Endothelial cell of umbilical vein (primary cell): ENCODE measurements around the gene ANKH. TPM values are rescaled to one million over a fixed set of nuclear protein-coding genes. Genes with fewer than 3 reads are reported as not detected.

Experiments used
- BruUV-seq: library from RNA; stranded (reverse); fragments of 400-500 nt; replicated peaks from 2 replicates; lab custom pipeline; 2021; lab: Mats Ljungman, UMichigan
- CTCF ChIA-PET: fragments of 300-600, 350-600 bp; sonication (Branson Sonifier 250); formaldehyde crosslinking; loops from one replicate; lab custom pipeline; 2021; ENCODE audit warnings: antibody characterized with exemption, inconsistent platforms; lab: Charles Lee
- POLR2A ChIA-PET: fragments of 300-600, 350-600 bp; sonication (Branson Sonifier 250); formaldehyde crosslinking; loops from one replicate; lab custom pipeline; 2021; ENCODE audit warnings: antibody characterized with exemption, inconsistent platforms; lab: Charles Lee
- DNase-seq: peaks from one replicate; pipeline ENCODE4 v3.0.0-alpha.2; 2011; ENCODE audit warnings: low read depth, low spot score
- FAIRE-seq: peaks from 2 replicates; lab custom pipeline; 2011; peaks lifted over from hg19 to GRCh38; lab: Jason Lieb, UNC
- H2AFZ ChIP-seq: 2 replicates; pipeline ENCODE4 v1.6.0; 2012; ENCODE audit warnings: low read depth, low read length, control low read depth, inconsistent platforms
- H3K27ac ChIP-seq: 2 replicates; pipeline ENCODE4 v1.5.1; 2011; ENCODE audit warnings: low read depth, mild to moderate bottlenecking, control low read depth, low read length, moderate library complexity; ENCODE audit not compliant: insufficient read depth
- H3K27me3 ChIP-seq, 2 experiments: 2 replicates each; pipeline versions ENCODE4 v1.6.0 to v1.6.1; 2011; ENCODE audit warnings: low read length in 2 of 2, mixed read lengths in 1 of 2; ENCODE audit not compliant: control insufficient read depth in 2 of 2, insufficient read depth in 2 of 2
- H3K36me3 ChIP-seq, 2 experiments: 2 replicates in 1 of 2; 3 replicates in 1 of 2; pipeline ENCODE4 v1.5.1; 2011; ENCODE audit warnings: low read length in 2 of 2, mild to moderate bottlenecking in 1 of 2, moderate library complexity in 1 of 2; ENCODE audit not compliant: control insufficient read depth in 2 of 2, insufficient read depth in 2 of 2; ENCODE audit errors: extremely low read depth in 1 of 2
- H3K4me1 ChIP-seq: 3 replicates; pipeline ENCODE4 v1.5.1; 2011; ENCODE audit warnings: mild to moderate bottlenecking, low read length; ENCODE audit not compliant: control insufficient read depth, insufficient read depth; ENCODE audit errors: extremely low read depth
- H3K4me2 ChIP-seq: 2 replicates; pipeline ENCODE4 v1.6.1; 2011; ENCODE audit warnings: low read length, control low read depth, mixed read lengths; ENCODE audit not compliant: insufficient read depth
- H3K4me3 ChIP-seq, 3 experiments: fragments of 200-600 bp in 1 of 3; sonication (generic), shearing (Covaris generic) in 1 of 3; replicated peaks in 1 of 3; 2 replicates each; pipeline ENCODE4 v1.5.1; 2011 to 2016; ENCODE audit warnings: control low read depth in 3 of 3, low read length in 3 of 3, mild to moderate bottlenecking in 2 of 3, inconsistent platforms in 1 of 3, low read depth in 1 of 3, moderate library complexity in 1 of 3; ENCODE audit not compliant: insufficient read depth in 1 of 3
- H3K79me2 ChIP-seq: 2 replicates; pipeline ENCODE4 v1.6.0; 2012; ENCODE audit warnings: low read length, inconsistent platforms; ENCODE audit not compliant: control insufficient read depth, insufficient read depth
- H3K9ac ChIP-seq: replicated peaks from 2 replicates; pipeline ENCODE3; 2011; ENCODE audit warnings: low read length, control low read depth; ENCODE audit not compliant: insufficient read depth; ENCODE audit errors: extremely low read depth
- H3K9me1 ChIP-seq: replicated peaks from 3 replicates; pipeline ENCODE4 v1.6.0; 2011; ENCODE audit warnings: mild to moderate bottlenecking, low read length; ENCODE audit not compliant: control insufficient read depth, insufficient read depth; ENCODE audit errors: extremely low read depth
- H3K9me3 ChIP-seq: replicated peaks from 2 replicates; pipeline ENCODE4 v1.5.1; 2012; ENCODE audit warnings: low read length, inconsistent platforms; ENCODE audit not compliant: control insufficient read depth, insufficient read depth
- H4K20me1 ChIP-seq: replicated peaks from 2 replicates; pipeline ENCODE3; 2011; ENCODE audit warnings: mild to moderate bottlenecking, low read length; ENCODE audit not compliant: control insufficient read depth, insufficient read depth; ENCODE audit errors: extremely low read depth
- EZH2 ChIP-seq: IDR thresholded peaks from 2 replicates; pipeline ENCODE4 v1.6.1; 2012; ENCODE audit warnings: borderline replicate concordance, low read depth, mild to moderate bottlenecking, moderate library complexity, low read length, inconsistent platforms; ENCODE audit not compliant: severe bottlenecking
- FOS ChIP-seq: IDR thresholded peaks from 2 replicates; pipeline ENCODE4 v1.6.1; 2011; ENCODE audit warnings: mild to moderate bottlenecking, low read length, moderate library complexity, borderline replicate concordance; ENCODE audit not compliant: insufficient read depth
- GATA2 ChIP-seq: IDR thresholded peaks from 2 replicates; pipeline ENCODE4 v1.7.0; 2011; ENCODE audit warnings: low read depth, mild to moderate bottlenecking, moderate library complexity, mixed read lengths, low read length; ENCODE audit not compliant: insufficient read length, insufficient read depth
- JUN ChIP-seq: IDR thresholded peaks from 2 replicates; pipeline ENCODE4 v1.6.1; 2011; ENCODE audit warnings: borderline replicate concordance, low read depth; ENCODE audit not compliant: insufficient read length, insufficient read depth
- MYC ChIP-seq: IDR thresholded peaks from one replicate; pipeline ENCODE4 v1.6.1; 2011; ENCODE audit warnings: mild to moderate bottlenecking, low read depth, low read length
- POLR2A ChIP-seq: IDR thresholded peaks from 2 replicates; pipeline ENCODE4 v1.6.1; 2012; ENCODE audit warnings: low read depth, mild to moderate bottlenecking, control low read depth, low read length
- POLR2AphosphoS5 ChIP-seq: IDR thresholded peaks from 2 replicates; pipeline ENCODE4 v1.6.1; 2012; ENCODE audit warnings: low read depth, mild to moderate bottlenecking, control low read depth, low read length, moderate library complexity; ENCODE audit not compliant: insufficient read depth
- dilution Hi-C: fragments of 300-500 bp; cut with MboI; formaldehyde crosslinking; loops from one replicate; pipeline ENCODE4 v1.15.0; 2019; ENCODE audit warnings: low sequenced_read_pairs; ENCODE audit not compliant: extremely low pct_ligation_motif_present
- intact Hi-C: fragments of 100-400 bp; cut with micrococcal nuclease; formaldehyde crosslinking; loops from one replicate; pipeline ENCODE4 v1.10.0; 2022
- polyA plus RNA-seq, 4 experiments: library from polyadenylated mRNA; depleted of rRNA in 3 of 4; stranded (reverse) in 3 of 4; unstranded in 1 of 4; fragments of >200 nt; gene quantifications; 2 replicates each; pipeline versions ENCODE4 v1.2.1 to v1.2.3, GENCODE V29; 2011 to 2012; ENCODE audit warnings: missing spikeins in 1 of 4
- total RNA-seq: library from RNA; stranded (reverse); gene quantifications from 2 replicates; pipeline ENCODE4 v1.2.3, GENCODE V29; 2021
- TF ChIP-seq, protein P1 (sequence below), 2 donors: IDR thresholded peaks; 1 replicate in 1 of 2; 2 replicates in 1 of 2; pipeline ENCODE4 v1.5.1; 2011; ENCODE audit warnings: low read length in 2 of 2, mild to moderate bottlenecking in 2 of 2, moderate library complexity in 2 of 2, control low read depth in 1 of 2, inconsistent platforms in 1 of 2, low read depth in 1 of 2; ENCODE audit not compliant: insufficient read depth in 1 of 2; ENCODE audit errors: extremely low read depth in 1 of 2
- TF ChIP-seq, protein P2 (sequence below): IDR thresholded peaks from 2 replicates; pipeline ENCODE4 v1.6.1; 2011; ENCODE audit not compliant: insufficient read depth, insufficient read length

The ANKH gene
- total and polyA plus RNA-seq, 2 donors (not counting 3 experiments of a cell fraction or from before 2014, with no cell fraction given), result 12.7 to 31.4 TPM

DNA sequence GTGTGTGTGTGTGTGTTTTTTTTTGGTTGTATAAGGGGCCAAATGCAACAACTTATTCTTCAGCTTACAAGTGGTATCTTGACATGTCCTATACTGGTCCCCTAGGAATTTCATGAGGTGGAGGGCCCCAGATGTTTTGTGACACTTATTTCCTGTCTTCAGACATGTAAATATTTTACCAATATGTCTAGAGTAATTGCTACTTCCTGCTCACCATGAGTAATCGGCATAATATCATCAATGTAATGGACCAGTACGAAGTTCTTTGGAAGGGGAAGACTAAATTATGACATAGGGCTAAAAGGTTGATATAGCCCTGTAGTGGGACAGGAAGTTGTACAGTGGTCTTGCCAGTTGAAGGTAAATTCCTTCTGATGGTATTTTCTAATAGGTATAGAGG is 210.7 kb downstream of the ANKH start:
- H3K4me2 ChIP-seq, result no peak overlapping the region
- H3K4me1 ChIP-seq, result peaks cover 16% of the 10 kb centered on the region
- peaks cover 10% of the 10 kb centered on the region for H3K79me2 ChIP-seq
- dilution Hi-C loops, result no loop called here
- TF ChIP-seq MYC, result no peak
- peak; percentile 16 for TF ChIP-seq FOS
- H3K27me3 ChIP-seq, result peaks cover 0 to 5% of the 10 kb centered on the region in 2 experiments
- H3K9me3 ChIP-seq, result no peaks in the 10 kb centered on the region
- no peak overlapping the region for H3K9ac ChIP-seq
- H3K4me3 ChIP-seq, result no peak overlapping the region
- no peak overlapping the region for H3K27ac ChIP-seq
- H4K20me1 ChIP-seq, result no peaks in the 10 kb centered on the region
- BruUV-seq, result no TSS peak
- H2AFZ ChIP-seq, result no peak overlapping the region
- DNase-seq (no peak), FAIRE-seq (no peak)
- ChIA-PET CTCF (interaction anchor here (0.6 to 1.8 kb wide), 3 partner anchors 12 to 217 kb away, joined by 3 to 7 read pairs (median 3); no protein-coding TSS in a partner anchor), POLR2A (no interaction called here)
- intact Hi-C loops, result no loop called here
- H3K9me1 ChIP-seq, result no peaks in the 10 kb centered on the region
- no peaks in the 10 kb centered on the region for H3K36me3 ChIP-seq

DNA sequence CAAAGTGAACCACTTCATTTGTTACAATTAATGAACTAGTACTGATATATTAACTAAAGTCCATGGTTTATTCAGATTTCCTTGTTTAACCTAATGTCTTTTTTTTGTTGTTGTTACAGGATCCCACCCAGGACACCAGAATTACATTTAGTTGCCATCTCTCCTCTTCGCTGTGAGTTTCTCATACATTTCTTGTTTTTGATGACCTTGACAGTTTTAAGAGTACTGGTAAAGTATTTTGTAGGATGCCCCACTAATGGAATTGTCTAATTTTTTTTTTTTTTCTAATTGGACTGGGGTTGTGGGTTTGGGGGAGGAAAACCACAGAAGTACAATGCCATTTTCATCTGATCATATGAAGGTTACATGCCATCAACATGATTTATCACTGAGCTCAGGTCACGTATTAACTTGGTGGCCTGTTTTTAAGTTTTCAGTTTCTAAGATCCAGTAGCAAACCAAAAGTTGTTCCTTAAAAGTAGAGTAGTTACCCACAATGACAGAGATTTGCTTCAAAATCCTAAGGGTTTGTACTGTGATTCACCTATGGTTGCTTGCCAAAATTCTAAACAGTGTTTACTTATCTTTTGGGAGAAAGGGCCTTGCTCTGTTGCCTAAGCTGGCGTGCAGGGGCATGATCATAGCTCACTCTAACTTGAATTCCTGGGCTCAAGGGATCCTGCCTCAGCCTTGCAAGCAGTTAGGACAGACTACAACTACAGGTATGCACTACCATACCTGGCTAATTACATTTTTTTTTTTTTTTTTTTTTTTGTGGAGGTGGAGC is 211.6 kb downstream of the ANKH start:
- Histone ChIP-seq H3K4me1 (peaks cover 11% of the 10 kb centered on the region), H3K27ac (no peak overlapping the region), H3K36me3 (no peaks in the 10 kb centered on the region), H3K4me3 (no peak overlapping the region), H4K20me1 (no peaks in the 10 kb centered on the region), H2AFZ (no peak overlapping the region), H3K79me2 (peaks cover 2% of the 10 kb centered on the region), H3K27me3 (peaks cover 3 to 8% of the 10 kb centered on the region in 2 experiments), H3K4me2 (no peak overlapping the region), H3K9me1 (no peaks in the 10 kb centered on the region), H3K9ac (no peak overlapping the region), H3K9me3 (no peaks in the 10 kb centered on the region)
- intact Hi-C loops (no loop called here), dilution Hi-C loops (no loop called here)
- TF ChIP-seq, protein P1, sequence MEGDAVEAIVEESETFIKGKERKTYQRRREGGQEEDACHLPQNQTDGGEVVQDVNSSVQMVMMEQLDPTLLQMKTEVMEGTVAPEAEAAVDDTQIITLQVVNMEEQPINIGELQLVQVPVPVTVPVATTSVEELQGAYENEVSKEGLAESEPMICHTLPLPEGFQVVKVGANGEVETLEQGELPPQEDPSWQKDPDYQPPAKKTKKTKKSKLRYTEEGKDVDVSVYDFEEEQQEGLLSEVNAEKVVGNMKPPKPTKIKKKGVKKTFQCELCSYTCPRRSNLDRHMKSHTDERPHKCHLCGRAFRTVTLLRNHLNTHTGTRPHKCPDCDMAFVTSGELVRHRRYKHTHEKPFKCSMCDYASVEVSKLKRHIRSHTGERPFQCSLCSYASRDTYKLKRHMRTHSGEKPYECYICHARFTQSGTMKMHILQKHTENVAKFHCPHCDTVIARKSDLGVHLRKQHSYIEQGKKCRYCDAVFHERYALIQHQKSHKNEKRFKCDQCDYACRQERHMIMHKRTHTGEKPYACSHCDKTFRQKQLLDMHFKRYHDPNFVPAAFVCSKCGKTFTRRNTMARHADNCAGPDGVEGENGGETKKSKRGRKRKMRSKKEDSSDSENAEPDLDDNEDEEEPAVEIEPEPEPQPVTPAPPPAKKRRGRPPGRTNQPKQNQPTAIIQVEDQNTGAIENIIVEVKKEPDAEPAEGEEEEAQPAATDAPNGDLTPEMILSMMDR (IDR thresholded peaks at IDR 0.05; ENCODE audit: extremely low read depth in 1 of 2, insufficient read depth in 1 of 2, low read depth in 1 of 2, low read length in 2 of 2), result no peak
- TF ChIP-seq POLR2AphosphoS5 (no peak), FOS (no peak), EZH2 (no peak), POLR2A (no peak), GATA2 (no peak), JUN (no peak), MYC (no peak)
- TF ChIP-seq, protein P2, sequence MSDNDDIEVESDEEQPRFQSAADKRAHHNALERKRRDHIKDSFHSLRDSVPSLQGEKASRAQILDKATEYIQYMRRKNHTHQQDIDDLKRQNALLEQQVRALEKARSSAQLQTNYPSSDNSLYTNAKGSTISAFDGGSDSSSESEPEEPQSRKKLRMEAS, result no peak
- ChIA-PET POLR2A (no interaction called here), CTCF (interaction anchor here (0.6 to 1.8 kb wide), 3 partner anchors 11 to 218 kb away, joined by 3 to 7 read pairs (median 3); no protein-coding TSS in a partner anchor)
- FAIRE-seq (no peak), DNase-seq (no peak)
- no TSS peak for BruUV-seq
